Measurements from ENCODE around the gene POU3F2.

POU3F2 gene

DNA sequence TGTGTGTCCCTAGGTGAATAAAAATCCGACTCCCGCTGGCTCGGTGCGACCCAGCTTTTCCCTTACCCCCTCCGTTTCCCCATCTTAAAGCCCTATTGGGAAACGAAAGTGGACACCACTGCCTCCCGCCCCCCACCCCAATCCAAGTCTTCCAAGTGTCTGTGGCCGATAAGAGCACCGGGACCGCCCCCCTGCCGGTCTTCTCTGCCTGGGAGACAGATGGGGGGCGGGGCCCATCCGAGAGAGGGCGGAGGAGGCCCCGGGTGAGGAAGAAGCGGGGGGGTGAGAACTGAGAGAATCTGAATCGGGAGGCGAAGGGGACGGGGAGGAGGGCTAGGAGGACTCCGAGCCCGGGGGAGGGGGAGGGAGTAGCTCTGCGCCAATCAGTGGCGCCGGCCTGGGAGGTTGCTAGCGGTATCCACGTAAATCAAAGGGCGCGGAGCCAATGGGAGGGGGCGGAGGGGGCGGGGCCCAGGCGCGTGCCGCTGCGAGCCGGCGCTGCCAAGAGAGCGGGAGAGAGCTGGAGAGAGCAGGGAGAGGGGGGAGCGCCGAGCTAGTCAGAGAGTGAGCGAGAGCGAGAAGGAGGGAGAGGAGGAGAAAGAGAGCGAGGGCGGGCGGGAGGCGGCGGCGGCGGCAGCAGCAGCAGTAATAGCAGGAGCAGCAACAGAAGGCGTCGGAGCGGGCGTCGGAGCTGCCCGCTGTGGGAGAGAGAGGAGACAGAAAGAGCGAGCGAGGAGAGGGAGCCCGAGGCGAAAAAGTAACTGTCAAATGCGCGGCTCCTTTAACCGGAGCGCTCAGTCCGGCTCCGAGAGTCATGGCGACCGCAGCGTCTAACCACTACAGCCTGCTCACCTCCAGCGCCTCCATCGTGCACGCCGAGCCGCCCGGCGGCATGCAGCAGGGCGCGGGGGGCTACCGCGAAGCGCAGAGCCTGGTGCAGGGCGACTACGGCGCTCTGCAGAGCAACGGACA lies at the start of gene POU3F2:
Gene POU3F2, plus strand, starts transcription at position 515 of the 972 bp plus-strand sequence. Its CDS starts 300 bp downstream, at position 815.
- DNase-seq, result peak; percentile 90

DNA sequence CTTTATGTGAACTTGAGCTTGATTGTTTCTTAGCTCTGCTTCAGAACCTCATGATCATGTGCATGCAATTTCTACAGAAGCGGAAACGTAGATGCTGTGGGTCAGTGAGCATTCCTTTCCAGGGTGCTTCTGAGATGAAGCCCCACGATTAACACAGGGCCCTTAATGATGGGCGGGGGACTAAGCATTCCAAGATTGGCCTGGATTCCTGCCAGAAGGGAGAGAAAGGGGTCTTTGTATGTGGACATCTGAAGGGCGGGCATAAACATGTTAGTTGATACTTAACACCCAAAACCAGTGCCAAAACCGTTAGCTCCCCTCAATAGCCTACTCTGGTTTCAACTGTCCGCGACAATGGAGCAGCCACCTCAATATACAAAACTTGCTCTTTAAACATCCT lies 46.9 kb upstream of the POU3F2 start:
- no peak for DNase-seq

DNA sequence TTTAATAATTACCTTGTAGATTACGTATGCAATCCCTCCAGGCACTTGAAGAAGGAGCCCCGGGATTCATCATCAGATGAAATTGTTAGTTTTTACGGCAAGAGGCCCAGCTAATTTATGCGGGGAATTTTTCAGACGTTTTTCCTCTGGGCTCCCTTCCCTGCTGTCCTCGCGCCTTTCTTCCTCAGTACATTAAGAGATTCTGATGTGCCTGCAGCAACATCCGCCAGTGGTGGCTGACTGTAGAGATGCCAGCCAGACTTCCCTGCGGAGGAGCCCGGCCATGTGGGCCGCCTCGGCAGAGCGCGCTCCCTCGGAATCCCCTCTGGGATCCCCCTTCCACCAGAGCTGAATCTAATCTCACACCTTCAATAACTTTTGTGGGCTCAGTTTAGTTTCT lies 46.4 kb upstream of the POU3F2 start:
- no peak for DNase-seq

DNA sequence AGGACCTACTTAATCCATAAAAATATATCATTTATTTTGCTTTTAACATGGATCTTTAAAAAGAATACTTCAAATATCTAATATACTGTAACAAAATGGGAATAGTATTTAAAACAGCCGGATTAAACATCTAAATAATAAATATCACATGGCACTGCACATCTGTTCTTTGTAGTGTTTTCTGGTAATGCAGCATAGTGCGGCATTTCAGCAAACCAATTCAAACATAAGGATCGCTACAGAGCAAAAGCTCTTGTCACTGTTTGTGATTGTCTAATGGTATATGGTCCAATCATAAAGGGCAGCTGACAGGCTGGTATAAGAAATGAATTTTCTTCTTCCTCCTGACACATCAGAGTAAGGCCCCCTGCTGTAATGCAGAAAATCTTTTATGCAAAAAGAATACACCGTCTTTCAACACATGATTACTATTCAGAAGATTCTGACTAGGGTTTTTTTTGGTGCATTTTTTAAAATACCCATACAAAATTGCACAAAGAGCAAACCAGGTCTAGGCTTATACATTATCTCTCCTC lies 40.0 kb upstream of the POU3F2 start:
- no peak for DNase-seq

DNA sequence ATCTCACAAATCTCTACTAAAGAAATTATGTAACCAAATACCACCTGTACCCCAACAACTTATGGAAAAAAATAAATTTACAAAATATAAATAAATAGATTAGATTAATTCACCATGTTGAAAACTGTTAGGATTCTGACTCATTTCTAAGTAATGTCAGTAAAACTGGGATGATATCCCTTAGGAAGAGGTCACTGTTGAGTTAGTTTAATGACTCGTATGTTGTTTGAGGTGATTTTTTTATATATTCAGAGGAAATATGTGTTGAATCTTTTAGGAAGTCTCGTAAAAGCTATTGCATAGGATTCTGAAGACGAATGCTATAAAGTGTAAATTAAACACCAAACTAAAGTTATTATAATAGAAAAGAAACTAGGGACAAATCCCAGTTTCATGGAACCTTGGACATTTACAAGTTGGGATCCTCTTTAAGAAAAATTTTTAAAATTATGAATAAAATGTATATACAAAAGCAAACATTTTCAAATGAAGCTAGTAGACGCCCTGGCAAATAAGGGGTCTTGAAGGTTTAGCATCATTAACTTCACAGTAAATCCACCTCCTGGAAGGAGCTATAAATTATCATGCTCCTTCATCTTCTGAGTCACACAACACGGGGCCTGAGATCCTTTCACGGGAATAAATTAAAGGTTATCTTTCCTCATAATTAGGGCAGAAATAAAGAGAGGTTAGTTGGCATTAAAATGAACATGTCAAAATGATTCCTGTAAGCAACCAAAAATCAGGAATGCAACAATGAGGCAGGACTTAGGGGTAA lies 37.0 kb upstream of the POU3F2 start:
- no peak for DNase-seq

DNA sequence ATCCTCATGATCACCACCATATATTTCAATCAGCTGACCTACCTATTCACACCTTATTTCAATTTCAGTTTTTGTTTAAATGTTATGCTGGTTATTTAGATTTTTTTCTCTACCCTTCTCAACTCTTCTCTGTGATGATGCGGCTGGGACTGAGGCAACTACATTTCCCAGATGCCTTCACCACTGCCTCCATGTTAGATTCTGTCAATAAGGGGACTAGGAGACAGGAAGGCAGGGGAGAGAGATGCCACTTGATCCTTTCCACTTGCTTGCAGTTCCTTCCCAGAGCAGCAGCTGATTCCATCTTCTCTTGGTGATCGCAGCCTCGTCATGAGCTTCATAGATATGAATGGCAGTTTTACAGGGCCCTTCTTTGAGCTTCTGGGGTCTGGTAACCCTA lies 33.5 kb upstream of the POU3F2 start:
- no peak for DNase-seq

DNA sequence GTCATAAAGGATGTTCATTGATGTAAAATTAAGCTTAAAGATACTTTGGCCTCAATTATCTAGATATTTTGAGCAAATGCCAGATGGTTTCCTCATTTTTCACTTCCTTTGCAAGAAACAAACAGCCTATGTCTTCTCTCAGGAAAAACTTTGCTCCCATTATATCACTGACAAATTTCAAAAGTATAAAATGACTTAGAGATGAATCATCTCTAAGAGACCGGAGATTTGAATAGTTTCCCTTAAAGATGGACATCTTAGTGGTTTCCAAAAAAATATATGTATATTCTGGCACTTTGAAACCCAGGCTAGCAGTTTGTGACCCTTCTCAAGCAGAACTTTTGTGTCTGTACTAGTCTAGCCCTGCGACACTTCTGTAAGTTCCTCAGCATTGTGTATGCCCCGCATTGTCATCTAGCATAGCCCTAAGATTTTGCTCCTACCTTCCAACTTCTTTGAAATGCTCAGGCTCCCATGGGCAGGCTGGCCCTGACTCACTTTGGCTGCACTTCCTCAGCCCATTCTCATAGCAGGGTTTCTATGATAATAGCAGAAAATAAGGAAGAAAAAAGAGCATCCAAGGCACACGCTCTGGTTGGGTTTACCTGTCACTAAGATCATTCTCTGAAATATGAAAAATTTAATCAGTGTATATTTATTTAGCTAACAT lies 25.7 kb upstream of the POU3F2 start:
- DNase-seq, result no peak

DNA sequence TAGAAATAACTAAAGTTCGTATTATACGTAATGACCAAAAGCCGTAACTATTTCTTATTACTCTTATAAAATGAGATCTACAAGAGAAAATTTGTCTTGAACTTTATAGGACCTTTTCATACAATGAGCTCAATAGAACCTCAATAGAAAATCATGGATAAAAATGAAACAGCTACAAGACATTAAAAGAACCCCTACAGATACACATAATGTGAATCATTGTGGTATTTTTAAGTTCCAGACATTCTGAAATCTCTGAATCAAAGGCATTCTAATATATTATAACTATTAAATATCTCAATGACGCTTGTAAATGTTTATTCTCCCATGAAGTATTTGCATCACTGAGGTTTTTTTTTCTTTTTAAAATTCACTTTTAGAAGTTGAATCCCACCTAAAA lies 22.2 kb upstream of the POU3F2 start:
- DNase-seq, result no peak

DNA sequence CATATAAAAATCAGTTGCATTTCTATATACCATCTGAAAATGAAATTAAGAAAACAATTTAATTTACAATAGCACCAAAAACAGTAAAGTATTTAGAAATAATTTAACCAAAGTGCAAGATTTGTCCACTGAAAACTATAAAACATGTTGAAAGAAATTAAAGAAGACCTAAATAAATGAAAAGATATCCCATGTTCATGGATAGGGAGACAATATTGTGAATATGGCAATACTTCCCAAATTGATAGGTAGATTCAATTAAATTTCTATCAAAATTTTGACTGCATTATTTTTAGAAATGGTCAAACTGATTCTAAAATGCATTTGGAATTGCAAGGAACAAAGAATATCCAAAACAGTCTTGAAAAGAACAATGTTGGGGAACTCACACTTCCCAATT lies 17.6 kb upstream of the POU3F2 start:
- DNase-seq, result no peak

DNA sequence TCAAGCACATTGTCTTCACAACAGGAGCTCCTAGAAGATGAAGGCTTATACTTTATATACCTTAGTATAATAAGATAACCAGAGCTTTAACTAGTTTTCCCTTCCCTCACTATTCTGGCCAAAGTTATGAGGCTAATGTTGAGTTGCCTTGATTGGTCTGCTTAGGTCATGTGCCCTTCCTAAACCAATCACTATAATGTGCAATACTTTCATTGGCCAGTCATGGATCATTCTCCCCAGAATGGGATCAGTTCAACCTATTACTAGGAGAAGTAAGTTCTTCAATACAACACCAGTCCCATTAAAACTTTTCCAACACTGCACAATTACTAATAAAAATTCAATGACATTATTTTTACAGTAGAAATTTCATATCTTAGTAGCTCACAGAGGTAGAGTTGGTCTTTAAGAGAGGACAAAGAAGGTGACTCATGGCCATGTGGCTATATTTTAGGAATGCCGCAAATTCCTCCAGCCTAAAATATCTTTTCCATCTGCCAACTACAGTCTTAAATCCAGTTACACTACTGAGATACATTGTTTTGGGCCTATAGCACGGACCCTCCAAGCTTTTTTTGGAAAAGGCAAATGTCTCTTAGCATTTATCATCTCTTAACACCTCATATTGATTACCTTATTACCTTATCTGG lies 12.5 kb upstream of the POU3F2 start:
- DNase-seq, result no peak

DNA sequence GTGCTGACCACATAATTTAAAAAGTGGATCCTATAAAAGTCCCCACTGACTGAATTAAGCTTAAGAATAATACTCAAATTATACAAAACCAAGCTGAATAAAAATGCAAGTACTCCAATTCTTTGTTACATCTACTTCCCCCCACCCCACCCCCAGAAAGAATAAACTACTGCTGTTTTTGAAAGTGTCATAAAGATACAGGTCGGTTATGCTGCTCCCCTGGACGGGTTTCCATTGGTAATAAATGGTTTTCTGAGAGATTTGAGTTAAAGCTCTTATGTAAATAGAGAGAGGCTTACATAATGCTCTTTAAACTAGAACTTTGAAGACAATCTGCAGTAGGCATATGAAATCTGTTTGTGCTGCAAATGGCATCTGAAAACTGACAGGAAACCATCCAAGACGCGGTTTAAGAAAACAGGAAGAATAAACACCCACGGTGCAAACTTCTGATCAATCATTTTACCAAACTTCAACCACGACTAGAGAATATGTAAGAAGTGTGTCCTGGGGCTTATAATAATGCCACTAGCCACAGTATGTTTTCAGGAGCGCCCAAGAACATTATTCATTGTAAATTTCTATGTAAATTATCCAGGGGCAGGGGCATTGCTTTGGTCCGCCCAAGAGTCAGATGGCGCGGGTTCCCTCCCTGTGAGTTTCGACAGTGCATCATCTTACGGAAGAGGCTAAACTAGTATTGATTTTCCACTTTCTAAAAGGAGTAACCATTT lies 10.8 kb upstream of the POU3F2 start:
- no peak for DNase-seq

DNA sequence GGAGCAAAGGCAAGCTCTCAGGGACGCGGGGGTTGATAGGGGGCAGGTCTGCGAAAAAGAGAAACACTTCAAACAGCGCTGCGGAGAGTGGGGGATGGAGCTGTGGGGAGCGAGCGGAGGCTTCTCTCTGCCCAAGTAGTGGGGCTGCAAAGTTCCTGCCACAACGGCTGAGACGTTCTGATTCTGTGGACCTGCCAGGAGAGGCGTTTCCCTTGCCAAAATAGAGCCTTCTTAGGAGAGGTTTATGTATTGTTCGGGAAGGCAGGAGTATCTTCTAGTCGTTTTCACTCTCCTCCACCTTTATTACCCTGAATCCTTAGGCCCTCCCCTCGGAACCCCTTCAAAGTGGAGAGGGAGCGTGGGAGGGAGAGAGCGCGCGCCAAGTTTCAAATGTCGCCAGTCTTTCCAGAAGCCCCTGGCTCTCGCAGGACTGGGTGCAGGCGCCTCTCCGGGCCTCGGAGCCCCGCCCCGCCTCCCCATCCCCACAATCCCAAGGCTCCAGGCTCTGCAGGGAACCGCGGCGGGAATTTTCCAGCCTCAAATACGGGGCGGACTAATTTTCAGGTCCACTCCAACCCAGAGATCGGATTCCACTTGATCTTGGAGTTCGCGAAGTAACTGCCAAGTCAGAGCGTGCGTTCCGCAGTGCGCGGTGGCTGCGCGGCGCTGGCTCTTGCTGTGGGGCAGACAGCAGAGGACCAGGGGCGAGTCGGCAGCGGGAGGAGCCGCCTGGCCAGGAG lies 10.0 kb upstream of the POU3F2 start:
- no peak for DNase-seq

DNA sequence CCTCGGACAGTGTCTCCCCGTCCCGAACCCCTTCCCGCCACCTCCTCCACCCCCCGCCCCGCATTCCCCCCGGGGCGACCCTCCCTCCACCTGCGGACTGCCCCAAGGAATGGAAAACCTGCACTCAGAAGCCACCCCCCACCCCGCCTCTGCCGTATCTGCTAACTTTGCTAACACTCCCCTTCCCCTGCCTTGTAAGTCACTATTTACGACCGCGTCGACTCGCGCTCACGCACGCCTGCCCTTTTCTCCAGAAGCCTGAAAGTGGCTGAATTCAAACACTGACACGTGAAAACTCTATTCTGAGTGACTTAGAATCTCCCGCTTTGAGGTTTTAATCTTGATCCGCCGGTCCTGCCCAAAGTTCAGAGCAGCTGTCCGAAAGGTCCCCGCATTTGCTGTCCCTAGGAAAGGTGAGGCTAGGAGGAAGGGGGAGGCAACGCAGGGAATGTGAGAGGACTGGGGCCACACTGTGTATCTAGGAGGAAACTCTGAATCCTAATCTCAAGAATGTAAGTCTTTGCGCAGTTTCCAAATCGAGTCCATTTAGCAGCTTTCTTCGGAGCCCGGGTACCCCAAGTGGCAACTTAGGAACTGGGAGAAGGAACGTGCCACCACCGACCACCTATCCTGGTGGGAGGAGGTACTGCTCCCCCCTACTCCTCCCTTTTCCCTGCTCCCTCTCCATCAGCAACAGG lies 9.3 kb upstream of the POU3F2 start:
- DNase-seq, result no peak

DNA sequence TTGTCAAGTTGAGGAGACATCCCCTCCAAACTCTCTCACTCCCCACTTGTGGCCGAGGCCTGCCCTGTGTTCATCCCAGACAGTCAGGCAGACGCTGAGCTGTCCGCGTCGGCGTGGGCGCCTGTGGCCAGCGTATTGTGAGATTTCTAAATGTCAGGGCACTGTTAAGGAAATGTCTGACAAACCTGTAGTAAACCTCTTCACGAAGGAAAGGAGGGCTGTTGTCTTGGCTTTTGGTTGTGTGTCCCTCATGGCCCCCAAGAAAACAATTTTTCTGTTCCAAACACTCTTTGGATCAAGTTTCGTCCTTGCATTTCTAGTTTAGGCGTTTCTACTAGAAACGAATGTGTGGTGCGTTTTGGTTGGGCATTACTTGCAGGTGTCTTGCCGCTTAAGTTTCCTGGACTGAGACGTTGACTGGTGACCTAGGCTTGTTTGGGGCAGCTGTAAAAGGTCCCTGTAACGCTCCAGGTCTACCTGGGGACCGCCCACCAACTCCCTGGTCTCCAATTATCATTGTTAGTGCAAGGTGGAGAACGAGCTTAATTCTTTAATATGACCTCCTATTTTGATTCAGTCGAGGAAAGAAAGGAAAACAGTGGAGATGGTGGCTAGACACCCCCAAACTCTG lies 8.7 kb upstream of the POU3F2 start:
- DNase-seq, result no peak

DNA sequence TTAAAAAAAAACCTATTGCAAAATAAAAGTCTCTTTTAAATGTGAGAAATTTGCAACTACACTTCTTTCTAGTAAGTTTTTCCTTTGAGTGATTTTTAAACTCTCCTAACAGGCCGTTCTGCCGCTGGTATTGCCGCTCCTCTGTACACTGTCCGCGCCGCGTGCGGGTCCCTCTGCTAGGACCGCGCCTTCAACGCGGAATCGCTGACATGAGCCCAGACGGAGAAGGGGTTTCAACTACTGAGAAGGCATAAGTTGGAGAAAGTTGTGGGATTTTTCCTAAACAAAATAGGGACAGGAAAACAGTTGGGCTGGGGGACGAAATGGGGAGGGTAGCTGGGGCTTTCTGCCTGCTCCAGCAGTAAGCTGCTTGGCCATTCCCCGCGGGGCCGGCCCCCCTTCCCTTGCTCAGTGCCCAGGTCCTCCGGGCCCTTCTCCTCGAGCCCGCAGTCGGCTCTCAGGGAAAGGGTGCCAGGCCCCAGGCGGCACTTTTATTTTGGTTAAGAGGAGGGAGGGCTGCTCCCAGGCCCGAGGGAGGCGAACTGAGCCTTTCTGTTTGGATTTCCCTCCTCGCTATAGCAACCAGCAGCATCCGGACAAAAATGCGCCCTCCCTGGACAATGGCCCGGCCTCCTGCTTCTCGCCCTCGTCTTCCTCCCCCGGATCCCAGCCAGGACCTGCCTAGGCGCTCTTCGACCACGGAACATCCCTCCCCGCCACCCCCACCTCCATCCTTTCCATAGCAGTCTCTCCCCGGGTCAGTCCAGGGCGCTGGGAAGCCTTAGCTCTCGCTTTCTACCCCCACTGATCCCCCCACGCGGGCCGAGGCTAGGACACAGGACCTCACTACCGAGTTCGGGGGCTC lies 6.8 kb upstream of the POU3F2 start:
- DNase-seq, result no peak

DNA sequence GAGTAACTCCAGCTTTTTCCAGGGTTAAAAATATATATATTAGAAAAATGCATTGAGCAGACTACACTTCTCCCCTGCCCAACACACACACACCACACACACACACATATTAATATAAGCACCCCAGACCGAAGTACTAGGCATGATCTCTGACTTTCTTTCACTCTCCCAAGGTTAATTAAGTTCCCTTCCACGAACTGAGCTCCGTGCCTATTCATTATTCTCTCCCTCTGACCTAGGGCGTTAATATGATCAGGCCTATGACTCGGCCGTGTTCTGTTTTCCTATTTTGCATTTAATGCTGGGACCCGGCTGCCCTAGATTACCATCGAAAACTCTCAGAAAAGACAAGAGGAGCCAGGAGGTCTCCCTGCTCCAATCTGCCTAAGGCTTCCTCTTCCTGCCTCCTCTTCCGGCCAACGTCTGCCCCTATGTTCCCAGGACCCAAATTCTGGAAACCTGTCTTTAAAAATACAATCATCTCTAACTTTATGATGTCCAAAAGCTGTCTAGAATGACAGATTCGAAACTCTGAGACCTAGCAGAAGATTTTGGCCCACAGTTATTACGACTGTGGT lies 6.1 kb upstream of the POU3F2 start:
- no peak for DNase-seq

DNA sequence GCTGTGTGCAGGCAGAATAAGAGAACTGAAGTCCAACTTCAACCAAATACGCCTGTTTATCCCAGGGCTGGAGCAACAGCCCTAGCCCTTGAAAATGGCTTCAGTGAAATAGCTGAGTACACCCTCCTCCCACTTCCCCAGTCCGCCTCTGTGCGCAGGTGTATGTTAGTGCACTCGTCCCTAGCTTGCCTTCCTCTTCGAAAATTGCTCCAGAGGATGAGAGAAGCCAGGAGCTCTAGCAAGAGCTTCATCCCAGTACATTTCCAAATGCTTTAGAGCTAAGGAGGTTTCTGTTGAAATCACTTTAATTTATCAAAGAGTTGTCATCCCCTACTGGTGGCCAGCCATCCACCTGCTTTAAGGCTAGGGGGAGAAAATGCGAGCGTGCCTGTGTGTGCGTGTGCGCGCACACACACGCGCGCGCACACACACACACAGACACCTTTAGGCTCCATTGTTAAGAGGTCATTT lies 5.4 kb upstream of the POU3F2 start:
- no peak for DNase-seq

DNA sequence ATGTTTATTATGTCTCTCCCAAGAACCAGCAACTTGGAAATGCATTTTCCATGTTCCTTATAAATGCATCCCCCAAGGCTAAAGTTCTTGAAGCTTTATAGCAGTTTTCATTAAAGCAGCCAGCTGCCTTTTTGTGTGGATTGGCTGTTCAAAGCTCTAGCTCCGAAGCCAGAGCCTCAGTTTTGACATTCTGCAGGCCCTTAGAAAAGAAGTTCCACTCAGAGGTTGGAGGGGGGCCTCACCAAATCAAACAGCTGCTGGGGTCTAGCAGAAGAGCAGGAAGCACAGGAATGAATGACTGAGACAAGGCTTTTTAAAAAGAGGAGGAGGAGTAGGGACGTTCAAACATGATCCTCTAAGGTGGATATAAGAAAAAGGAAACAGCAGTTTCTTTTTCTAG lies 4.2 kb upstream of the POU3F2 start:
- DNase-seq, result no peak

Data from DMS79 (cell line).